ENCODE data around the gene ANKH.
"Not testable (repeated sequence)": the region's sequence is repeated elsewhere in the genome, so short reads cannot be mapped to it uniquely, and the experiment has no call there.

Gene ANKH

GRCh38 chr5:14853685-14854084 is 17.9 kb downstream of the ANKH start:
- no peak for DNase-seq

GRCh38 chr5:14852779-14853178 is 18.8 kb downstream of the ANKH start:
- DNase-seq = no peak

- no peak for DNase-seq
Observed at GRCh38 chr5:14851999-14852526, 19.5 kb downstream of the ANKH start.

GRCh38 chr5:14851597-14851996 is 20.0 kb downstream of the ANKH start:
- no peak for DNase-seq

GRCh38 chr5:14851050-14851419 is 20.5 kb downstream of the ANKH start:
- no peak for DNase-seq

GRCh38 chr5:14850419-14851049 is 21.0 kb downstream of the ANKH start:
- DNase-seq = no peak

- DNase-seq = no peak
Observed at GRCh38 chr5:14849516-14850294, 21.9 kb downstream of the ANKH start.

GRCh38 chr5:14848942-14849341 is 22.6 kb downstream of the ANKH start:
- not testable (repeated sequence) for DNase-seq

GRCh38 chr5:14848385-14848784 is 23.2 kb downstream of the ANKH start:
- DNase-seq = no peak

GRCh38 chr5:14847471-14847870 is 24.1 kb downstream of the ANKH start:
- no peak for DNase-seq

- DNase-seq = no peak
Observed at GRCh38 chr5:14842117-14842516, 29.5 kb downstream of the ANKH start.

GRCh38 chr5:14840624-14841023 is 31.0 kb downstream of the ANKH start:
- DNase-seq = no peak

- no peak for DNase-seq
Observed at GRCh38 chr5:14838396-14839319, 32.9 kb downstream of the ANKH start.

GRCh38 chr5:14837423-14838122 is 34.0 kb downstream of the ANKH start:
- DNase-seq = not testable (repeated sequence)

- no peak for DNase-seq
Observed at GRCh38 chr5:14834584-14835550, 36.7 kb downstream of the ANKH start.

- DNase-seq = no peak
Observed at GRCh38 chr5:14834062-14834461, 37.5 kb downstream of the ANKH start.

GRCh38 chr5:14831006-14831338 is 40.6 kb downstream of the ANKH start:
- DNase-seq = no peak

GRCh38 chr5:14830210-14831005 is 41.2 kb downstream of the ANKH start:
- DNase-seq = no peak

GRCh38 chr5:14829396-14829795 is 42.2 kb downstream of the ANKH start:
- DNase-seq = no peak

- DNase-seq = no peak
Observed at GRCh38 chr5:14826714-14827113, 44.9 kb downstream of the ANKH start.

GRCh38 chr5:14825977-14826376 is 45.6 kb downstream of the ANKH start:
- DNase-seq = no peak
